OCI-LY3 (cell line): ENCODE results near the gene EFCAB8.

ENCODE experiments used
- H2AFZ ChIP-seq: fragments of 200-600, 300-600 bp; shearing (Covaris generic); 2 replicates; pipeline ENCODE4 v1.6.0; 2014; ENCODE audit warnings: antibody characterized with exemption, low read depth, low read length
- H3K27ac ChIP-seq: fragments of 200-600, 300-600 bp; sonication (generic); 2 replicates; pipeline ENCODE4 v1.5.1; 2014; ENCODE audit warnings: mild to moderate bottlenecking, low read length, moderate library complexity, mixed read lengths
- H3K27me3 ChIP-seq: fragments of 200-600, 300-600 bp; sonication (generic); 2 replicates; pipeline ENCODE4 v1.6.1; 2014; ENCODE audit warnings: low read depth, low read length, mixed read lengths
- H3K36me3 ChIP-seq: fragments of 200-600, 300-600 bp; sonication (generic); replicated peaks from 2 replicates; pipeline ENCODE3; 2014; ENCODE audit warnings: low read depth, low read length, mixed read lengths
- H3K4me1 ChIP-seq: fragments of 300-600, 200-600 bp; sonication (generic); 2 replicates; pipeline ENCODE4 v1.6.1; 2014; ENCODE audit warnings: low read length, mixed read lengths
- H3K4me2 ChIP-seq: fragments of 200-600, 300-600 bp; sonication (generic); 2 replicates; pipeline ENCODE4 v1.6.1; 2014; ENCODE audit warnings: low read length, mixed read lengths
- H3K4me3 ChIP-seq: fragments of 300-600, 200-600 bp; sonication (generic); 2 replicates; pipeline ENCODE4 v1.5.1; 2014; ENCODE audit warnings: antibody characterized with exemption, mild to moderate bottlenecking, low read length, moderate library complexity
- H3K79me2 ChIP-seq: fragments of 300-600, 200-600 bp; shearing (Covaris generic); 2 replicates; pipeline ENCODE4 v1.6.1; 2014; ENCODE audit warnings: mild to moderate bottlenecking, low read length, mixed read lengths
- H3K9ac ChIP-seq: fragments of 300-600, 200-600 bp; shearing (Covaris generic); 2 replicates; pipeline ENCODE4 v1.6.0; 2014; ENCODE audit warnings: mild to moderate bottlenecking, low read length, moderate library complexity
- H3K9me3 ChIP-seq: fragments of 200-600, 300-600 bp; shearing (Covaris generic); 2 replicates; pipeline ENCODE4 v1.6.1; 2014; ENCODE audit warnings: low read length, mixed read lengths; ENCODE audit not compliant: insufficient read depth
- H4K20me1 ChIP-seq: fragments of 200-600, 300-600 bp; sonication (generic); 2 replicates; pipeline ENCODE4 v1.6.1; 2016; ENCODE audit warnings: low read length, mixed read lengths; ENCODE audit not compliant: insufficient read depth
- CTCF ChIP-seq: fragments of 200-600, 300-600 bp; sonication (generic); IDR thresholded peaks from 2 replicates; pipeline ENCODE4 v1.5.1; 2014; ENCODE audit warnings: antibody characterized with exemption, low read length, low read depth
- EZH2phosphoT487 ChIP-seq: fragments of 200-600 bp; shearing (Covaris generic); IDR thresholded peaks from 2 replicates; pipeline ENCODE4 v1.6.1; 2018; ENCODE audit warnings: antibody characterized with exemption, mixed run types, low read depth

EFCAB8 gene, protein sequence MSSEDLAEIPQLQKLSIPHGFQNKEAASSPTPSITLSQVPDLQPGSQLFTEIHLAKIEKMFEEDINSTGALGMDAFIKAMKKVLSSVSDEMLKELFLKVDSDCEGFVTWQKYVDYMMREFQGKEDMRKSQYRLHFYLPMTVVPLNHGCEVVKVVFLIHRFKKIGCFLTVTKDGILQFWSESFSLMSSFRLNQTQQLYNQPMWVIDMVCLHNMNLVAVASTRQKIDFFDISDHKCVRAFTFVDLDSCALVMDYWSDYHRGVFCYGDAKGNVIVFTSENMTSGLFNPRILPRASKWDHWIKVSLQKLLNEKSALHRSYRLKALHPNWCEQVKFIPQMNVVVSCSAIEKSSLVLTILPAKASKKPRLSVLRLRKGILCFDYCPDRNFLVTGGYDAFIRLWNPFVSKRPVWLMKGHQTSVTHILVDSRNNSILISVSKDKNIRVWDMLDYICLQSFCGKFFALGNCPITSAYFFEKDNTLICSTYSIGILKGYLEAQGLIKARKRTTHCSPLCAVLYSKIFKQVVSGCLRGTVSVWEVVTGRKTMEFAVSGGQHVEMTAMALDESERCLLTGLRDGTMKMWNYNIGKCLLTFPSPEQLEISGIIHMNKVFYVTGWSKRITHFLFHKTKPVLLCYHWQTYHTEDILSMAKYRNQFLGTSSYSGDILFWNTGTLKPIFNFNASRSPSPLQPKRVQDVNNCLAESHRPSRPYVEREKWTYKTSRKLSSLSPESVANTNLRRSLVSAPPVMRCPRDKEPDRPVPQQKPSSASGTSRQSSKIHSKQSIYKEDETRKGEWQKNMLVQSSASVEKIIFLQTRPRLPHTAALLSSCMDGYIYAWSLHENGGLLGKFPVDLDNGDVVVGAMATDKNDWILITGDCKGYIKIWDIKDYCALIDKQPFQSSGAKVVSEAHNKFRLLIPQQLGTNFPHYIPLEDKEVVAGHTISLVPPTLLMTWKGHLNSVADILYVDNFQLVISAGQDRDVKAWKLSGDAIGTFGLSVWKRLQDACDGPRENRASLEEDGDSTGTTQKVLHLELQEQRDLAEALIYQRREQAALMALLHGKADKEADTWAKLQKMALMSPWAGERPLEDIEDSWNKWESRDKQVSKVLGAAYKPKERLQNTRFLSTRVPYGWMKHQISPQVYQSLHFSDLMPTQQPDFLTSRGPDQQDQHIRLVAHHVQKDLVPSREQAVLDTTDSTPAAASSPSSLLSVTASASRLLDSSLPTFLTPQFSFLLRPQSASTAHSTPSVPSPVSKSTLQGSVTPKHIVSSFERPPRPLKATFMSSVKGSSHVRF

DNA sequence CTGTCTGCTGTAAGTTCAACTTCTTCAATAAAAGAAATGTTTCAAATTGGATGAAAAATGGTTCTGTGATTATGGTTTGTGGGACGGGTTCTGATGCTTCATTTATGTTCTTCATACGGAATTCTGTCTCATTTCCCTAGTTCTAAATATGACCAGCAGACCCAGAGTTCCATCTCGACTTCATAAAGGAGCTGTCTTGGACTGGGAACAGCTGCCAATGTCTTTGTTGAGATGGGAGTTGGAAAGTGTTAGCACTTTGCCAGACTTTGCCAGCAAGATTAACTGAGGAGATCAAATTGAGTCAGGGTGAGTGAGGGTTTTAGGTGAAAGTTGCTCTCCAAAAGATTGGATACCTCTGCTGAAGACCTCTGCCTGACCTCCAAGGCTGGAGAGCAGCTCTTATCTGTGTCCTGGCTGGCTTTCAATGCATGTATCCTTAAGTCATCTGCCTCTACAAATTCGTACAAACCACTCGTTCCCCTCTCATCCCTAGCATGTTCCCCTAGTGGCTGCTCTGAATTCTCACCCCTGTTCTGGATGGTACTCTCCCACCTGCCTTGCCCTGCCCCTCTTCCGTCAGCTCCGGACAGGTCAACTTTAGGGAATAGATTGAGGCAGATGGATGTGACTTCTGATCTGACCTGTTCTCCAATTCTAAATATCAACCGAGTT is at the start of gene EFCAB8:
EFCAB8 (plus strand) TSS at position 223 of the 672 bp plus-strand sequence. CDS start 4,870 bp downstream, outside the sequence.
- Histone ChIP-seq H3K9ac (no peak within 1 kb of the TSS), H3K4me2 (no peak within 1 kb of the TSS), H4K20me1 (no peaks in the 10 kb centered on the region), H2AFZ (no peak within 1 kb of the TSS), H3K4me3 (no peak within 1 kb of the TSS), H3K27ac (no peak within 1 kb of the TSS), H3K27me3 (no peaks in the 10 kb centered on the region), H3K4me1 (no peaks in the 10 kb centered on the region), H3K36me3 (peaks cover 25% of the 10 kb centered on the region), H3K9me3 (no peaks in the 10 kb centered on the region), H3K79me2 (no peaks in the 10 kb centered on the region)
- no peak for TF ChIP-seq EZH2phosphoT487

GRCh38 chr20:32809907-32810306 is 48.8 kb upstream of the EFCAB8 start:
- H3K27ac ChIP-seq = no peak overlapping the region
- H3K4me2 ChIP-seq = no peak overlapping the region
- H3K4me3 ChIP-seq = no peak overlapping the region
- H3K27me3 ChIP-seq = no peaks in the 10 kb centered on the region
- TF ChIP-seq CTCF (no peak), EZH2phosphoT487 (no peak)
- H4K20me1 ChIP-seq = no peaks in the 10 kb centered on the region
- H3K79me2 ChIP-seq = no peaks in the 10 kb centered on the region
- no peaks in the 10 kb centered on the region for H3K36me3 ChIP-seq
- H3K9ac ChIP-seq = no peak overlapping the region
- H3K9me3 ChIP-seq = no peaks in the 10 kb centered on the region
- H3K4me1 ChIP-seq = no peaks in the 10 kb centered on the region
- H2AFZ ChIP-seq = no peak overlapping the region

DNA sequence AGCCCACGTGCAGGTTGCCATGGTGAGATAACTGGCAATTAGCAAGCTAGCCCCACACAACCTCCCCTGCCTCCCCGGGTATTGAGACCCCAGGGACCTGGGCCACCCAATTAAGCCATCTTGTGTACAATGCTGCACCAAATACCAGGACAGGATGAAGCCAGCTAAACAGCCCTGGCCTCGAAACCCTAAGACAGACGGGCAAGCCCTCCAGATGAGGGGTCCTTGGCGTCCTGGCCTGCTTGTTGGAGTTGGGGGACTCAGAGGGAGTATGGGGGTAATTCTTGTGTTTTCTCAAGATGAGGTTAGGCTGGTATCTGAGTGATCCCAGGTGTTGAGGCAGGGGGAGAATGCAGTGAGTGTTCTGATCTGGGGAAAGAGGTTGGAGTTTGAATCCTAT is 47.8 kb upstream of the EFCAB8 start:
- H3K79me2 ChIP-seq = no peaks in the 10 kb centered on the region
- H3K27ac ChIP-seq = no peak overlapping the region
- H3K4me3 ChIP-seq = no peak overlapping the region
- H3K4me1 ChIP-seq = no peaks in the 10 kb centered on the region
- TF ChIP-seq CTCF = no peak
- no peak for TF ChIP-seq EZH2phosphoT487
- H3K27me3 ChIP-seq = no peaks in the 10 kb centered on the region
- H3K9ac ChIP-seq = no peak overlapping the region
- no peak overlapping the region for H3K4me2 ChIP-seq
- no peak overlapping the region for H2AFZ ChIP-seq
- H4K20me1 ChIP-seq = no peaks in the 10 kb centered on the region
- H3K36me3 ChIP-seq = no peaks in the 10 kb centered on the region
- H3K9me3 ChIP-seq = no peaks in the 10 kb centered on the region

DNA sequence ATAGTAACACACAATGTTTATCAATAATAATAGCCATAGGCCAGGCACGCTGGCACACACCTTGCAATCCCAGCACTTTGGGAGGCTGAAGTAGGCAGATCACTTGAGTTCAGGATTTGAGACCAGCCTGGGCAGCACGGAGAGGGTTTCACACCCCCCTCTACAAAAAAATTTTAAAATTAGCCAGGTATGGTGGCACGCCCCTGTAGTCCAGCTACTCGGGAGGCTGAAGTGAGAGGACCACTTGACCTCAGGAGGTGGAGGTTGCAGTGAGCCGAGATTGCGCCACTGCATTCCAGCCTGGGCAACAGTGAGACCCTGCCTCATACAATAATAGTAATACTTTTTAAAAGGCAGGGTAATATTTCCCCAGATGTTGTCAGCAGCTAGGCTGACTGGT is 46.8 kb upstream of the EFCAB8 start:
- no peaks in the 10 kb centered on the region for H3K36me3 ChIP-seq
- H3K4me3 ChIP-seq = no peak overlapping the region
- H3K9me3 ChIP-seq = no peaks in the 10 kb centered on the region
- H2AFZ ChIP-seq = no peak overlapping the region
- H3K27me3 ChIP-seq = no peaks in the 10 kb centered on the region
- no peaks in the 10 kb centered on the region for H3K79me2 ChIP-seq
- H3K4me2 ChIP-seq = no peak overlapping the region
- no peaks in the 10 kb centered on the region for H4K20me1 ChIP-seq
- no peak overlapping the region for H3K9ac ChIP-seq
- H3K27ac ChIP-seq = no peak overlapping the region
- TF ChIP-seq CTCF (no peak), EZH2phosphoT487 (no peak)
- no peaks in the 10 kb centered on the region for H3K4me1 ChIP-seq
